ENCODE measurements around the gene ZNF682. TPM values are rescaled to one million over a fixed set of nuclear protein-coding genes. Genes with fewer than 3 reads are reported as not detected.

ZNF682 gene
- total RNA-seq, 4 donors from 2014 or later = 2.4 to 5.4 (median 3.9) TPM

GRCh38 chr19:20028611-20029010 lies 10.7 kb downstream of the ZNF682 start:
- TF ChIP-seq CTCF (IDR thresholded peaks at IDR 0.05; ENCODE audit: low read depth) = no peak

GRCh38 chr19:20005741-20006140 lies 33.6 kb downstream of the ZNF682 start:
- no peak for TF ChIP-seq CTCF (IDR thresholded peaks at IDR 0.05; ENCODE audit: low read depth)

GRCh38 chr19:19997656-19998268 lies 41.5 kb downstream of the ZNF682 start:
- no peak for TF ChIP-seq CTCF (IDR thresholded peaks at IDR 0.05; ENCODE audit: low read depth)

- TF ChIP-seq CTCF (IDR thresholded peaks at IDR 0.05; ENCODE audit: low read depth) = no peak
These were observed 72.4 kb downstream of the ZNF682 start for GRCh38 chr19:19966862-19967261.

- no peak for TF ChIP-seq CTCF (IDR thresholded peaks at IDR 0.05; ENCODE audit: low read depth)
These were observed 74.9 kb downstream of the ZNF682 start for GRCh38 chr19:19964416-19964815.

- TF ChIP-seq CTCF (IDR thresholded peaks at IDR 0.05; ENCODE audit: low read depth) = no peak
These were observed 82.8 kb downstream of the ZNF682 start for GRCh38 chr19:19956434-19957075.

GRCh38 chr19:19955208-19955607 lies 84.1 kb downstream of the ZNF682 start:
- TF ChIP-seq CTCF (IDR thresholded peaks at IDR 0.05; ENCODE audit: low read depth) = no peak

Small RNAs within 50 kb of the gene (small RNA-seq; reads per million reads assigned to genes)
- not detected for gene AC006539.3

Other genes starting within 250 kb of the ZNF682 start
- 10 to 100 TPM; 31.4 to 39.0 (median 36.7) TPM for gene ZNF506, start 217.8 kb downstream of the ZNF682 start, total RNA-seq
- gene ZNF253, start 173.6 kb downstream of the ZNF682 start, total RNA-seq = 1 to 10 TPM; 6.8 to 9.1 (median 8.8) TPM
- 1 to 10 TPM; 5.1 to 5.8 (median 5.6) TPM for gene ZNF93, start 138.6 kb downstream of the ZNF682 start, total RNA-seq
- gene ZNF90, start 38.5 kb upstream of the ZNF682 start, total RNA-seq = 1 to 10 TPM; 1.1 to 2.4 (median 2.1) TPM
- 1 to 10 TPM; 3.6 to 7.0 (median 5.4) TPM for gene ZNF486, start 127.7 kb upstream of the ZNF682 start, total RNA-seq